Endothelial cell of umbilical vein (primary cell): Measurements from ENCODE around the gene FOXD3. TPM values are rescaled to one million over a fixed set of nuclear protein-coding genes. Genes with fewer than 3 reads are reported as not detected.

ENCODE experiments used
- BruUV-seq: library from RNA; stranded (reverse); fragments of 400-500 nt; replicated peaks from 2 replicates; lab custom pipeline; 2021; lab: Mats Ljungman, UMichigan
- CTCF ChIA-PET: fragments of 300-600, 350-600 bp; sonication (Branson Sonifier 250); formaldehyde crosslinking; loops from one replicate; lab custom pipeline; 2021; ENCODE audit warnings: antibody characterized with exemption, inconsistent platforms; lab: Charles Lee
- POLR2A ChIA-PET: fragments of 300-600, 350-600 bp; sonication (Branson Sonifier 250); formaldehyde crosslinking; loops from one replicate; lab custom pipeline; 2021; ENCODE audit warnings: antibody characterized with exemption, inconsistent platforms; lab: Charles Lee
- DNase-seq: peaks from one replicate; pipeline ENCODE4 v3.0.0-alpha.2; 2011; ENCODE audit warnings: low read depth, low spot score
- FAIRE-seq: peaks from 2 replicates; lab custom pipeline; 2011; peaks lifted over from hg19 to GRCh38; lab: Jason Lieb, UNC
- H2AFZ ChIP-seq: 2 replicates; pipeline ENCODE4 v1.6.0; 2012; ENCODE audit warnings: low read depth, low read length, control low read depth, inconsistent platforms
- H3K27ac ChIP-seq: 2 replicates; pipeline ENCODE4 v1.5.1; 2011; ENCODE audit warnings: low read depth, mild to moderate bottlenecking, control low read depth, low read length, moderate library complexity; ENCODE audit not compliant: insufficient read depth
- H3K27me3 ChIP-seq, 2 experiments: 2 replicates each; pipeline versions ENCODE4 v1.6.0 to v1.6.1; 2011; ENCODE audit warnings: low read length in 2 of 2, mixed read lengths in 1 of 2; ENCODE audit not compliant: control insufficient read depth in 2 of 2, insufficient read depth in 2 of 2
- H3K36me3 ChIP-seq, 2 experiments: 2 replicates in 1 of 2; 3 replicates in 1 of 2; pipeline ENCODE4 v1.5.1; 2011; ENCODE audit warnings: low read length in 2 of 2, mild to moderate bottlenecking in 1 of 2, moderate library complexity in 1 of 2; ENCODE audit not compliant: control insufficient read depth in 2 of 2, insufficient read depth in 2 of 2; ENCODE audit errors: extremely low read depth in 1 of 2
- H3K4me1 ChIP-seq: 3 replicates; pipeline ENCODE4 v1.5.1; 2011; ENCODE audit warnings: mild to moderate bottlenecking, low read length; ENCODE audit not compliant: control insufficient read depth, insufficient read depth; ENCODE audit errors: extremely low read depth
- H3K4me2 ChIP-seq: 2 replicates; pipeline ENCODE4 v1.6.1; 2011; ENCODE audit warnings: low read length, control low read depth, mixed read lengths; ENCODE audit not compliant: insufficient read depth
- H3K4me3 ChIP-seq, 3 experiments: fragments of 200-600 bp in 1 of 3; sonication (generic), shearing (Covaris generic) in 1 of 3; replicated peaks in 1 of 3; 2 replicates each; pipeline ENCODE4 v1.5.1; 2011 to 2016; ENCODE audit warnings: control low read depth in 3 of 3, low read length in 3 of 3, mild to moderate bottlenecking in 2 of 3, inconsistent platforms in 1 of 3, low read depth in 1 of 3, moderate library complexity in 1 of 3; ENCODE audit not compliant: insufficient read depth in 1 of 3
- H3K79me2 ChIP-seq: 2 replicates; pipeline ENCODE4 v1.6.0; 2012; ENCODE audit warnings: low read length, inconsistent platforms; ENCODE audit not compliant: control insufficient read depth, insufficient read depth
- H3K9ac ChIP-seq: replicated peaks from 2 replicates; pipeline ENCODE3; 2011; ENCODE audit warnings: low read length, control low read depth; ENCODE audit not compliant: insufficient read depth; ENCODE audit errors: extremely low read depth
- H3K9me1 ChIP-seq: replicated peaks from 3 replicates; pipeline ENCODE4 v1.6.0; 2011; ENCODE audit warnings: mild to moderate bottlenecking, low read length; ENCODE audit not compliant: control insufficient read depth, insufficient read depth; ENCODE audit errors: extremely low read depth
- H3K9me3 ChIP-seq: replicated peaks from 2 replicates; pipeline ENCODE4 v1.5.1; 2012; ENCODE audit warnings: low read length, inconsistent platforms; ENCODE audit not compliant: control insufficient read depth, insufficient read depth
- H4K20me1 ChIP-seq: replicated peaks from 2 replicates; pipeline ENCODE3; 2011; ENCODE audit warnings: mild to moderate bottlenecking, low read length; ENCODE audit not compliant: control insufficient read depth, insufficient read depth; ENCODE audit errors: extremely low read depth
- CTCF ChIP-seq, 2 donors: IDR thresholded peaks; 1 replicate in 1 of 2; 2 replicates in 1 of 2; pipeline ENCODE4 v1.5.1; 2011; ENCODE audit warnings: low read length in 2 of 2, mild to moderate bottlenecking in 2 of 2, moderate library complexity in 2 of 2, control low read depth in 1 of 2, inconsistent platforms in 1 of 2, low read depth in 1 of 2; ENCODE audit not compliant: insufficient read depth in 1 of 2; ENCODE audit errors: extremely low read depth in 1 of 2
- EZH2 ChIP-seq: IDR thresholded peaks from 2 replicates; pipeline ENCODE4 v1.6.1; 2012; ENCODE audit warnings: borderline replicate concordance, low read depth, mild to moderate bottlenecking, moderate library complexity, low read length, inconsistent platforms; ENCODE audit not compliant: severe bottlenecking
- GATA2 ChIP-seq: IDR thresholded peaks from 2 replicates; pipeline ENCODE4 v1.7.0; 2011; ENCODE audit warnings: low read depth, mild to moderate bottlenecking, moderate library complexity, mixed read lengths, low read length; ENCODE audit not compliant: insufficient read length, insufficient read depth
- JUN ChIP-seq: IDR thresholded peaks from 2 replicates; pipeline ENCODE4 v1.6.1; 2011; ENCODE audit warnings: borderline replicate concordance, low read depth; ENCODE audit not compliant: insufficient read length, insufficient read depth
- MYC ChIP-seq: IDR thresholded peaks from one replicate; pipeline ENCODE4 v1.6.1; 2011; ENCODE audit warnings: mild to moderate bottlenecking, low read depth, low read length
- POLR2A ChIP-seq: IDR thresholded peaks from 2 replicates; pipeline ENCODE4 v1.6.1; 2012; ENCODE audit warnings: low read depth, mild to moderate bottlenecking, control low read depth, low read length
- POLR2AphosphoS5 ChIP-seq: IDR thresholded peaks from 2 replicates; pipeline ENCODE4 v1.6.1; 2012; ENCODE audit warnings: low read depth, mild to moderate bottlenecking, control low read depth, low read length, moderate library complexity; ENCODE audit not compliant: insufficient read depth
- dilution Hi-C: fragments of 300-500 bp; cut with MboI; formaldehyde crosslinking; loops from one replicate; pipeline ENCODE4 v1.15.0; 2019; ENCODE audit warnings: low sequenced_read_pairs; ENCODE audit not compliant: extremely low pct_ligation_motif_present
- intact Hi-C: fragments of 100-400 bp; cut with micrococcal nuclease; formaldehyde crosslinking; loops from one replicate; pipeline ENCODE4 v1.10.0; 2022
- polyA plus RNA-seq, 4 experiments: library from polyadenylated mRNA; depleted of rRNA in 3 of 4; stranded (reverse) in 3 of 4; unstranded in 1 of 4; fragments of >200 nt; gene quantifications; 2 replicates each; pipeline versions ENCODE4 v1.2.1 to v1.2.3, GENCODE V29; 2011 to 2012; ENCODE audit warnings: missing spikeins in 1 of 4
- total RNA-seq: library from RNA; stranded (reverse); gene quantifications from 2 replicates; pipeline ENCODE4 v1.2.3, GENCODE V29; 2021
- TF ChIP-seq, protein P1 (sequence below): IDR thresholded peaks from 2 replicates; pipeline ENCODE4 v1.6.1; 2011; ENCODE audit not compliant: insufficient read depth, insufficient read length

FOXD3 gene
- total and polyA plus RNA-seq, 2 donors (not counting 3 experiments of a cell fraction or from before 2014, with no cell fraction given), result not detected

- Histone ChIP-seq H3K9me1 (no peaks in the 10 kb centered on the region), H3K36me3 (no peaks in the 10 kb centered on the region), H3K4me3 (no peak overlapping the region), H3K27ac (no peak overlapping the region), H3K79me2 (no peaks in the 10 kb centered on the region), H3K4me1 (no peaks in the 10 kb centered on the region), H3K9me3 (no peaks in the 10 kb centered on the region), H3K9ac (no peak overlapping the region), H3K4me2 (no peak overlapping the region), H4K20me1 (no peaks in the 10 kb centered on the region), H2AFZ (no peak overlapping the region), H3K27me3 (peaks cover 2 to 10% of the 10 kb centered on the region in 2 experiments)
- TF ChIP-seq GATA2 (no peak), EZH2 (no peak), JUN (no peak), POLR2AphosphoS5 (no peak), POLR2A (no peak), CTCF (IDR thresholded peaks at IDR 0.05; ENCODE audit: extremely low read depth in 1 of 2, insufficient read depth in 1 of 2, low read depth in 1 of 2, low read length in 2 of 2) (no peak), MYC (no peak)
- TF ChIP-seq, protein P1, sequence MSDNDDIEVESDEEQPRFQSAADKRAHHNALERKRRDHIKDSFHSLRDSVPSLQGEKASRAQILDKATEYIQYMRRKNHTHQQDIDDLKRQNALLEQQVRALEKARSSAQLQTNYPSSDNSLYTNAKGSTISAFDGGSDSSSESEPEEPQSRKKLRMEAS, result no peak
- no TSS peak for BruUV-seq
- no peak for DNase-seq
- intact Hi-C loops, result no loop called here
- ChIA-PET POLR2A (no interaction called here), CTCF (interaction anchor here (0.7 to 2.8 kb wide), 3 partner anchors 11 to 198 kb away, joined by 3 to 12 read pairs (median 3); no protein-coding TSS in a partner anchor)
- no peak for FAIRE-seq
- dilution Hi-C loops, result no loop called here
Measured at GRCh38 chr1:63359561-63359960, 37.2 kb downstream of the FOXD3 start.
